Trophoblast cell (in vitro differentiated cells and primary cell): ENCODE results near the gene ECT2L.
A peak's percentile ranks its signal among the peaks of the same experiment; 100 is the strongest.

ENCODE experiments used
- DNase-seq, 2 donors: peaks; one replicate each; pipeline ENCODE4 v3.0.0-alpha.2; 2016
- H2AFZ ChIP-seq: 2 replicates; pipeline ENCODE4 v1.6.1; 2013; ENCODE audit warnings: low read length, moderate library complexity, mild to moderate bottlenecking; ENCODE audit not compliant: insufficient read depth, poor library complexity
- H2AK5ac ChIP-seq: 2 replicates; pipeline ENCODE4 v1.6.1; 2013; ENCODE audit warnings: mild to moderate bottlenecking, low read length
- H2BK120ac ChIP-seq: 2 replicates; pipeline ENCODE4 v1.6.1; 2013; ENCODE audit warnings: low read length, mild to moderate bottlenecking, moderate library complexity; ENCODE audit not compliant: insufficient read depth, poor library complexity
- H2BK12ac ChIP-seq: 2 replicates; pipeline ENCODE4 v1.6.1; 2013; ENCODE audit warnings: mild to moderate bottlenecking, low read length, moderate library complexity
- H2BK5ac ChIP-seq: 2 replicates; pipeline ENCODE4 v1.6.1; 2013; ENCODE audit warnings: low read length, low read depth, moderate library complexity, mild to moderate bottlenecking; ENCODE audit not compliant: poor library complexity
- H3K14ac ChIP-seq: 2 replicates; pipeline ENCODE4 v1.6.1; 2013; ENCODE audit warnings: mild to moderate bottlenecking, low read length
- H3K18ac ChIP-seq: 2 replicates; pipeline ENCODE4 v1.6.1; 2013; ENCODE audit warnings: mild to moderate bottlenecking, low read length
- H3K23ac ChIP-seq: 2 replicates; pipeline ENCODE4 v1.6.1; 2013; ENCODE audit warnings: low read length
- H3K27ac ChIP-seq: 2 replicates; pipeline ENCODE4 v1.5.1; 2013; ENCODE audit warnings: low read depth, mild to moderate bottlenecking, inconsistent platforms, low read length, moderate library complexity
- H3K27me3 ChIP-seq: 2 replicates; pipeline ENCODE4 v1.6.1; 2013; ENCODE audit warnings: inconsistent platforms, mild to moderate bottlenecking, low read length, moderate library complexity; ENCODE audit not compliant: insufficient read depth
- H3K36me3 ChIP-seq, 2 experiments: 1 replicate in 1 of 2; 2 replicates in 1 of 2; pipeline ENCODE4 v1.6.1; 2013; ENCODE audit warnings: low read length in 2 of 2, mild to moderate bottlenecking in 2 of 2, moderate library complexity in 1 of 2; ENCODE audit not compliant: insufficient read depth in 2 of 2, control insufficient read depth in 1 of 2
- H3K4ac ChIP-seq: 2 replicates; pipeline ENCODE4 v1.6.1; 2013; ENCODE audit warnings: low read depth, mild to moderate bottlenecking, low read length, moderate library complexity
- H3K4me1 ChIP-seq, 2 experiments: 1 replicate in 1 of 2; 2 replicates in 1 of 2; pipeline ENCODE4 v1.6.1; 2013; ENCODE audit warnings: low read length in 2 of 2, mild to moderate bottlenecking in 2 of 2, moderate library complexity in 1 of 2; ENCODE audit not compliant: insufficient read depth in 2 of 2, control insufficient read depth in 1 of 2
- H3K4me2 ChIP-seq: 2 replicates; pipeline ENCODE4 v1.6.1; 2013; ENCODE audit warnings: inconsistent platforms, mild to moderate bottlenecking, low read length, moderate library complexity
- H3K4me3 ChIP-seq: 2 replicates; pipeline ENCODE4 v1.5.1; 2013; ENCODE audit warnings: mild to moderate bottlenecking, low read depth, low read length, inconsistent platforms
- H3K79me1 ChIP-seq: one replicate; pipeline ENCODE4 v1.6.1; 2013; ENCODE audit warnings: low read length
- H3K79me2 ChIP-seq: 2 replicates; pipeline ENCODE4 v1.6.1; 2013; ENCODE audit warnings: low read length, mild to moderate bottlenecking; ENCODE audit not compliant: control insufficient read depth, insufficient read depth, poor library complexity
- H3K9ac ChIP-seq: 2 replicates; pipeline ENCODE4 v1.6.1; 2013; ENCODE audit warnings: mild to moderate bottlenecking, low read length
- H3K9me3 ChIP-seq: 2 replicates; pipeline ENCODE4 v1.6.1; 2013; ENCODE audit warnings: low read depth, mild to moderate bottlenecking, control low read depth, inconsistent platforms, low read length; ENCODE audit not compliant: insufficient read depth
- H4K12ac ChIP-seq: 2 replicates; pipeline ENCODE4 v1.6.1; 2013; ENCODE audit warnings: low read depth, mild to moderate bottlenecking, low read length, moderate library complexity
- H4K8ac ChIP-seq: 2 replicates; pipeline ENCODE4 v1.6.1; 2013; ENCODE audit warnings: low read depth, mild to moderate bottlenecking, low read length, moderate library complexity
- H4K91ac ChIP-seq: one replicate; pipeline ENCODE4 v1.6.1; 2013; ENCODE audit warnings: low read depth, mild to moderate bottlenecking, low read length, moderate library complexity
- WGBS: extraction: QIAGEN DNeasy Blood & Tissue Kit; methylation state at CpG from one replicate; pipeline ENCODE4 v1.1.7; 2013; ENCODE audit warnings: missing lambda C conversion rate; ENCODE audit not compliant: insufficient read length, insufficient coverage; ENCODE audit errors: extremely low coverage; 5-methylcytosine and 5-hydroxymethylcytosine counted together

Gene ECT2L

GRCh38 chr6:138885156-138885819 lies 89.4 kb downstream of the ECT2L start:
- Histone ChIP-seq H3K79me1 (no peaks in the 10 kb centered on the region), H3K4ac (no peak overlapping the region), H3K4me2 (no peak overlapping the region), H3K79me2 (no peaks in the 10 kb centered on the region), H3K14ac (no peak overlapping the region), H3K9ac (no peak overlapping the region), H2BK12ac (no peak overlapping the region), H2BK5ac (no peak overlapping the region), H4K12ac (no peak overlapping the region), H3K27ac (no peak overlapping the region), H3K18ac (no peak overlapping the region), H3K36me3 (no peaks in the 10 kb centered on the region), H3K27me3 (no peaks in the 10 kb centered on the region), H3K4me3 (no peak overlapping the region), H4K8ac (no peak overlapping the region), H2AFZ (no peak overlapping the region), H3K4me1 (peaks cover 2 to 3% of the 10 kb centered on the region in 2 experiments), H4K91ac (no peak overlapping the region), H2BK120ac (no peak overlapping the region), H3K9me3 (no peaks in the 10 kb centered on the region), H3K23ac (no peak overlapping the region), H2AK5ac (no peak overlapping the region)
- WGBS, result no CpG with 5 or more reads among the region's 13 CpGs
- DNase-seq, result peak; percentile 86 to 88

GRCh38 chr6:138891255-138891986 lies 95.5 kb downstream of the ECT2L start:
- no peak overlapping the region for H2AFZ ChIP-seq
- H2AK5ac ChIP-seq, result no peak overlapping the region
- H2BK5ac ChIP-seq, result no peak overlapping the region
- no peak overlapping the region for H4K12ac ChIP-seq
- no peak overlapping the region for H3K9ac ChIP-seq
- no peaks in the 10 kb centered on the region for H3K36me3 ChIP-seq
- H2BK120ac ChIP-seq, result no peak overlapping the region
- no peak overlapping the region for H3K18ac ChIP-seq
- no peak overlapping the region for H3K4ac ChIP-seq
- H3K14ac ChIP-seq, result no peak overlapping the region
- no peak overlapping the region for H3K4me2 ChIP-seq
- H3K27me3 ChIP-seq, result no peaks in the 10 kb centered on the region
- no peaks in the 10 kb centered on the region for H3K79me2 ChIP-seq
- H3K9me3 ChIP-seq, result no peaks in the 10 kb centered on the region
- no peak overlapping the region for H3K4me3 ChIP-seq
- H3K23ac ChIP-seq, result no peak overlapping the region
- WGBS, result no CpG with 5 or more reads among the region's 3 CpGs
- no peak overlapping the region for H4K91ac ChIP-seq
- DNase-seq, result no peak
- no peak overlapping the region for H4K8ac ChIP-seq
- no peaks in the 10 kb centered on the region for H3K79me1 ChIP-seq
- no peak overlapping the region for H2BK12ac ChIP-seq
- no peaks in the 10 kb centered on the region for H3K4me1 ChIP-seq
- no peak overlapping the region for H3K27ac ChIP-seq

DNA sequence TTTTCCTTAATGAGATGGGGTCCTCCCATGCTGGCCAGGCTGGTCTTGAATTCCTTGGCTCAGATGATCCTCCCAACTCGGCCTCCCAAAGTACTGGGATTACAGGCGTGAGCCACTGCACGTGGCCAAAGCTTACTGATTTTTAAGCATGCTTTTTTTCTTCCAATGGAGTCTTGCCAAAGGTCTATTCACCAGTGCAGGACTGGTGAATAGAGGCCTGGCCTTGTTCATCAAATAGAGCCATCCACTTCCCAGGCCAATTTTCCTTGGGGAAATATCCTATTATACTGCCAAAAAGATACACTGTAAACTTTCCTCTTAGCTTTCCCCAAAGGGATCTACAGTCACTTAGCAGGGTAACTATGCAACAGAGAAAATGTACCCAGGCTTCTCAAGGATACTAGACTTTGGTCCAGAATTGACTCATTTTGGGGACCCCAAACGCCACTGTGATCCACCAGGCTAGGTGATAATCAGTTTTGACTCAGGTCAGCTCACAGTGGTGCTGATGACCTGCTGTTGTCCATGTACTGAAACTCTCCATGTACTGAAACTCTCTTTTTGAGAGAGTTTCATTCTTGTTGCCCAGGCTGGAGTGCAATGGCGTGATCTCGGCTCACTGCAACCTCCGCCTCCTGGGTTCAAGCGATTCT lies 100.3 kb downstream of the ECT2L start:
- H4K91ac ChIP-seq, result no peak overlapping the region
- no peak overlapping the region for H3K4ac ChIP-seq
- H2BK120ac ChIP-seq, result no peak overlapping the region
- no peak overlapping the region for H2BK5ac ChIP-seq
- H3K18ac ChIP-seq, result no peak overlapping the region
- H3K79me2 ChIP-seq, result no peaks in the 10 kb centered on the region
- no peak overlapping the region for H3K4me2 ChIP-seq
- DNase-seq, result no peak
- H3K79me1 ChIP-seq, result no peaks in the 10 kb centered on the region
- H3K27ac ChIP-seq, result no peak overlapping the region
- H3K4me3 ChIP-seq, result no peak overlapping the region
- no peak overlapping the region for H3K14ac ChIP-seq
- no peak overlapping the region for H4K8ac ChIP-seq
- H2BK12ac ChIP-seq, result no peak overlapping the region
- H3K4me1 ChIP-seq, result no peaks in the 10 kb centered on the region
- H2AFZ ChIP-seq, result no peak overlapping the region
- H3K27me3 ChIP-seq, result no peaks in the 10 kb centered on the region
- H3K9ac ChIP-seq, result no peak overlapping the region
- WGBS, result no CpG with 5 or more reads among the region's 8 CpGs
- no peak overlapping the region for H4K12ac ChIP-seq
- no peak overlapping the region for H2AK5ac ChIP-seq
- no peaks in the 10 kb centered on the region for H3K9me3 ChIP-seq
- peaks cover 0 to 2% of the 10 kb centered on the region in 2 experiments for H3K36me3 ChIP-seq
- no peak overlapping the region for H3K23ac ChIP-seq

DNA sequence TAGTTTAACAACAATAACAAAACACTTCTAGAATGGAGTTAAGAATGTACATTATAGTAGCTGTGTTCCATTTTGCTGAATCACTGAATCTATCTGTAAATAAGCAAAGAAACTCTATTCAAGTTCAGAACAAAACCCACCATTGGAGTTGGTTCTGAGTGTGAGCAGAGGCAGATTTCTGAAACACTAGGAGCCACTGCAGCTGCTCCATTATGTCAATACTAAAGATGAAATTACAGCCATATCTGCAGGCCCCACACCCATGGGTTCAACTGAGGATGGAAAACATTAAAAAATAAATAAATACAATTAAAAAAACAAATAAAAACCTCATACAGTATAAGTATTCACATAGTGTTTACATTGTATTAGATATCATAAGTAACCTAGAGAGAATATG lies 101.1 kb downstream of the ECT2L start:
- no peaks in the 10 kb centered on the region for H3K79me1 ChIP-seq
- no peak overlapping the region for H2BK12ac ChIP-seq
- no peak overlapping the region for H3K4ac ChIP-seq
- no peak overlapping the region for H2AK5ac ChIP-seq
- H3K27ac ChIP-seq, result no peak overlapping the region
- no peak overlapping the region for H3K18ac ChIP-seq
- H3K4me2 ChIP-seq, result no peak overlapping the region
- no peaks in the 10 kb centered on the region for H3K9me3 ChIP-seq
- H2BK5ac ChIP-seq, result no peak overlapping the region
- H3K4me3 ChIP-seq, result no peak overlapping the region
- no peak overlapping the region for H2AFZ ChIP-seq
- no peak overlapping the region for H4K8ac ChIP-seq
- no peak for DNase-seq
- H4K91ac ChIP-seq, result no peak overlapping the region
- no peaks in the 10 kb centered on the region for H3K79me2 ChIP-seq
- H3K23ac ChIP-seq, result no peak overlapping the region
- no peak overlapping the region for H3K14ac ChIP-seq
- no peaks in the 10 kb centered on the region for H3K27me3 ChIP-seq
- peaks cover 0 to 3% of the 10 kb centered on the region in 2 experiments for H3K36me3 ChIP-seq
- H3K4me1 ChIP-seq, result no peaks in the 10 kb centered on the region
- no peak overlapping the region for H2BK120ac ChIP-seq
- H3K9ac ChIP-seq, result no peak overlapping the region
- H4K12ac ChIP-seq, result no peak overlapping the region
